ENCODE data around the gene ICA1.

Gene ICA1

DNA sequence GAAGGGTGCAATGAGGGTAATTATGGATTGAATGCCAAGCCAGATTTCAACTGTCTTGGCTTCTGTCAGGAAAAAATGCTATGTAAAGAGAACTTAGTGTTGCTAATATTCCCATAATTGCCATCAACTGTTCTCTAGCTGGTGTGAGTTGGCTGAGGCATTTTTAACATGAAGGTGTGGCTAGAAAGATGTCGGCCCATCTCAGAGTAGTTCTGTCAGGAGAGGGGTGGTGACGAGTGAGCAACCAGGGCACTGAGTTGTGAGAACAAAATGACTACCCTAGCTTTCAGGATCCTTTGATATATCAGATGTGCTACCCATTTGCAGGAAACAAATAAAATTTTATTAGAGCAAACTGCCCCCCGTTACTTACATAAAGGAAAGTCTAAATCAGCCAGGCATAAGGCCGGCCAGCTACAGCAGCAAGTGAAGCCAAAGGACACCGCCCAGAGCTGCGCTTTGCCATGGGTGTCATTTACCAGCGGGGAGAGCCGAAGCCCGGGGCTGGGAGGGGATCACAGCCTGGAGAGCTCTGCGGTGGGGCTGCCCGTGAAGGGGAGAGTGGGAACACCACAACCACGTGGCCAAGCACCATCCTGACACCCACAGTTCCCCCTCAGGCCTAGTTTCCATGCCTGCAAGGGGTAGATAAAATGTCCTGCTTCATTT lies 141.4 kb downstream of the ICA1 start:
- H3K4me3 ChIP-seq (ENCODE audit: low read depth, low read length) = no peak overlapping the region
- DNase-seq (ENCODE audit: low read depth, low spot score) = no peak
- POLR2A ChIA-PET = no interaction called here
- CTCF ChIA-PET = interaction anchor here (0.6 kb wide), 1 partner anchor 696 kb away, joined by 3 read pairs; no protein-coding TSS in a partner anchor
- TF ChIP-seq, protein P1, sequence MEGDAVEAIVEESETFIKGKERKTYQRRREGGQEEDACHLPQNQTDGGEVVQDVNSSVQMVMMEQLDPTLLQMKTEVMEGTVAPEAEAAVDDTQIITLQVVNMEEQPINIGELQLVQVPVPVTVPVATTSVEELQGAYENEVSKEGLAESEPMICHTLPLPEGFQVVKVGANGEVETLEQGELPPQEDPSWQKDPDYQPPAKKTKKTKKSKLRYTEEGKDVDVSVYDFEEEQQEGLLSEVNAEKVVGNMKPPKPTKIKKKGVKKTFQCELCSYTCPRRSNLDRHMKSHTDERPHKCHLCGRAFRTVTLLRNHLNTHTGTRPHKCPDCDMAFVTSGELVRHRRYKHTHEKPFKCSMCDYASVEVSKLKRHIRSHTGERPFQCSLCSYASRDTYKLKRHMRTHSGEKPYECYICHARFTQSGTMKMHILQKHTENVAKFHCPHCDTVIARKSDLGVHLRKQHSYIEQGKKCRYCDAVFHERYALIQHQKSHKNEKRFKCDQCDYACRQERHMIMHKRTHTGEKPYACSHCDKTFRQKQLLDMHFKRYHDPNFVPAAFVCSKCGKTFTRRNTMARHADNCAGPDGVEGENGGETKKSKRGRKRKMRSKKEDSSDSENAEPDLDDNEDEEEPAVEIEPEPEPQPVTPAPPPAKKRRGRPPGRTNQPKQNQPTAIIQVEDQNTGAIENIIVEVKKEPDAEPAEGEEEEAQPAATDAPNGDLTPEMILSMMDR (IDR thresholded peaks at IDR 0.05; ENCODE audit: insufficient read depth, low read length, missing control alignments) = no peak

DNA sequence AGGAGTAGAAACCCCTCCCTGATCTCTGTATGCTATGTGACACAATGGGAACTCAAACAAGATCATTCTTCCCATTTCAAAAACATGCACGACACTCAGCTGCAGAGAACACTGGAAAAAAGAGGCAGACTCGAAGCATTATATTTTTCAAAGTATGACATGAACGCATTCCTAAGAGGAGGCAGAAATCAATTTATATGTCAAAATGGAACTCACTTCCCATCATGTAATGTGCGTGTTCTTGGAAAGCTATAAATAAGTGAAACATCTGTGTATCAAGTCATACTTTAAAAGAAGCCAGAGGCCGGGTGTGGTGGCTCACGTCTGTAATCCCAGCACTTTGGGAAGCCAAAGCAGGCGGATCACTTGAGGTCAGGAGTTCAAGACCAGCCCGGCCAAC lies 142.7 kb downstream of the ICA1 start:
- no peak for DNase-seq (ENCODE audit: low read depth, low spot score)
- POLR2A ChIA-PET = no interaction called here
- CTCF ChIA-PET = interaction anchor here (1.3 to 1.4 kb wide), 2 partner anchors 438 to 1016 kb away, joined by 3 read pairs; no protein-coding TSS in a partner anchor
- TF ChIP-seq, protein P1 (IDR thresholded peaks at IDR 0.05; ENCODE audit: insufficient read depth, low read length, missing control alignments) = no peak
- no peak overlapping the region for H3K4me3 ChIP-seq (ENCODE audit: low read depth, low read length)

DNA sequence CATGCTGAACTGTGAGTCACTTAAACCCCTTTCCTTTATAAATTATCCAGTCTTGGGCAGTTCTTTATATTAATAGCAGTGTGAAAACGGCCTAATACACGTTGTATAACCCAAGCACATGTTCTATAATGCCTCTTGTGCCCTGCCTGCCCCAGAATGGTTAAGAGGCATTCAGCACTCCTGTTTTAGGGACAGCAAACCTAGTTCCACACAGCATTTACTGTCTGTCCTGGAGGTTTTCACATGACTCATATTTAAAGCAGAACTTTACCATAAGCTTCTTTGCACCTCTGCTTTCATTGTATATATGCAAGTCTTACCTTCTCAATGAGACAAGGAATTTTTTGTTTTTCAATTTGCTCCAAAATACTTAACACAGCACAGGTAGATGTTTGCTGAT lies 144.8 kb downstream of the ICA1 start:
- DNase-seq (ENCODE audit: low read depth, low spot score) = no peak
- TF ChIP-seq, protein P1 (IDR thresholded peaks at IDR 0.05; ENCODE audit: insufficient read depth, low read length, missing control alignments) = no peak
- CTCF ChIA-PET = interaction anchor here (1.0 kb wide), 1 partner anchor 12 kb away, joined by 3 read pairs; no protein-coding TSS in a partner anchor
- H3K4me3 ChIP-seq (ENCODE audit: low read depth, low read length) = no peak overlapping the region
- POLR2A ChIA-PET = no interaction called here

DNA sequence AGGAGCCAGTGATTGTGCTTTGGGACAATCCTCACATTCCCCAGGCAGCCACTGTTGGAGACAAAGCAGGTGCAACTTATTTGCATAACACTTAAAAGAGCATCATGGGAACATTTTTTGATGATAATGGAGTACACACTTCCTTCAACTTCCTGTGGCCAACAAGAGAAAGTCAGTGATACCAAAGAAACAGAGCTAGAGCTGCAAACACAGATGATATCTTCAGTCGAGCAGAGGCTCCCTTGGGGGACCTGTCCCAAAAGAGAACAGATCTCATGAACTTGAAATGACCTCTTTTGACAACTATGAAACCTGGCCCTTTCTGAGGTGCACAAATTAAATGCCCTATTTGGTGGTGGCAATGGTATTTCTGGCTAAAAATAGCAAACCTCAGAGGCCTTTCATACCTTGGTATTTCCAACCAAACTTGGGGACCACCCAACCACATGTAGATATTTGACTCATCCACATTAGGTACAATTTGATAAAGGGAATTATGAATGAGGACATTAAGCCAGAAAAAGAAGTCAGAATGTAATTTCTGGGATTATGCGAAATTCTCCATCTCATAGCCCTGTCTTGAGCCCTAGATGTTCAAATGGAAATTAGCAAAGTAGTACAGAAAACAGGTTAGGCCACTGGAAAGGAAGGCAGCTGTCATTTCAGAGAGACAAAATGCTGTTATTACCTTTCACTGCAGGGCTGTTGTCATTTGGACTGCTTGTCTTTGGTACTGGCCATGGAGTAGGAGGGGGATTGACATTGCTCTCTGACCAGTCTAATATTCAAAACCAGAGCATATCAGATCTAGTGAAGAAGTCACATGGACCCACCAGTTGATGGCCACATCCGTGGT lies 146.2 kb downstream of the ICA1 start:
- no peak for DNase-seq (ENCODE audit: low read depth, low spot score)
- ChIA-PET POLR2A (no interaction called here), CTCF (interaction anchor here (1.0 kb wide), 1 partner anchor 11 kb away, joined by 3 read pairs; no protein-coding TSS in a partner anchor)
- TF ChIP-seq, protein P1 (IDR thresholded peaks at IDR 0.05; ENCODE audit: insufficient read depth, low read length, missing control alignments) = no peak
- H3K4me3 ChIP-seq (ENCODE audit: low read depth, low read length) = no peak overlapping the region

GRCh38 chr7:8114175-8114574 lies 147.8 kb downstream of the ICA1 start:
- ChIA-PET POLR2A (no interaction called here), CTCF (no interaction called here)
- TF ChIP-seq, protein P1 (IDR thresholded peaks at IDR 0.05; ENCODE audit: insufficient read depth, low read length, missing control alignments) = no peak
- no peak for DNase-seq (ENCODE audit: low read depth, low spot score)
- H3K4me3 ChIP-seq (ENCODE audit: low read depth, low read length) = no peak overlapping the region

DNA sequence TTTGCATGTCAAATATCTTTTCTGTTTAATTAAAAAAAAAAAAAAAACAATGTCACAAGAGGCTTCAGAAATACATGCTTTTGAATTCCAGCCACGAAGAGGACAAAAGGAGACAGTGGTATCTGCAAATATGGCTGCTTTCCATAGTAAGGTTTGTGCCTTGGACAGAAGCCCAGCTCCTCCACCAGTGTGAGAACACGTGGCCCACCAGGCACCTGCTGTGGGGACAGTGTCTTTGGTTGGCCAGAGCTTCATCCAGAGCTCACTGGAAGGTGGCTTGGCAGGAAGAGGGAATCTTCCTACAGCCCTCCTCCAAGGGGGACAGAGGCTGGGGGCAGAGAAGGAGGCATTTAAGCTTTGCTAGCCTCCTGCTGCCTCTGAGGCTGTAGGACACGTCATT lies 148.8 kb downstream of the ICA1 start:
- DNase-seq (ENCODE audit: low read depth, low spot score) = no peak
- ChIA-PET CTCF (no interaction called here), POLR2A (no interaction called here)
- TF ChIP-seq, protein P1 (IDR thresholded peaks at IDR 0.05; ENCODE audit: insufficient read depth, low read length, missing control alignments) = no peak
- no peak overlapping the region for H3K4me3 ChIP-seq (ENCODE audit: low read depth, low read length)
